Astrocyte (in vitro differentiated cells and primary cell): Measurements from ENCODE around the gene MCL1. TPM values are rescaled to one million over a fixed set of nuclear protein-coding genes. Genes with fewer than 3 reads are reported as not detected.

Experiments used
- DNase-seq: peaks from one replicate; pipeline ENCODE4 v3.0.0-alpha.2; 2010; ENCODE audit warnings: low read depth
- FAIRE-seq: peaks from 2 replicates; lab custom pipeline; 2011; peaks lifted over from hg19 to GRCh38; lab: Jason Lieb, UNC
- H2AFZ ChIP-seq: 2 replicates; pipeline ENCODE4 v1.6.0; 2012; ENCODE audit warnings: low read depth, low read length, inconsistent platforms
- H3K27ac ChIP-seq: 2 replicates; pipeline ENCODE4 v1.5.1; 2011; ENCODE audit warnings: low read depth, low read length, inconsistent platforms
- H3K27me3 ChIP-seq: 2 replicates; pipeline ENCODE4 v1.6.0; 2011; ENCODE audit warnings: low read length, inconsistent platforms; ENCODE audit not compliant: insufficient read depth
- H3K36me3 ChIP-seq: 2 replicates; pipeline ENCODE4 v1.5.1; 2011; ENCODE audit warnings: low read length, inconsistent platforms; ENCODE audit not compliant: insufficient read depth
- H3K4me1 ChIP-seq: 2 replicates; pipeline ENCODE4 v1.5.1; 2011; ENCODE audit warnings: low read length, inconsistent platforms; ENCODE audit not compliant: insufficient read depth
- H3K4me2 ChIP-seq: 2 replicates; pipeline ENCODE4 v1.6.0; 2012; ENCODE audit warnings: low read length, inconsistent platforms
- H3K4me3 ChIP-seq: 2 replicates; pipeline ENCODE4 v1.5.1; 2011; ENCODE audit warnings: low read depth, mild to moderate bottlenecking, low read length, inconsistent platforms; ENCODE audit not compliant: insufficient read depth
- H3K79me2 ChIP-seq: 2 replicates; pipeline ENCODE4 v1.6.0; 2012; ENCODE audit warnings: mild to moderate bottlenecking, low read length, inconsistent platforms; ENCODE audit not compliant: insufficient read depth
- H3K9ac ChIP-seq: 2 replicates; pipeline ENCODE4 v1.6.0; 2012; ENCODE audit warnings: mild to moderate bottlenecking, low read length, inconsistent platforms
- H3K9me3 ChIP-seq: 2 replicates; pipeline ENCODE4 v1.5.1; 2012; ENCODE audit warnings: low read depth, mild to moderate bottlenecking, low read length, inconsistent platforms; ENCODE audit not compliant: insufficient read depth
- H4K20me1 ChIP-seq: 2 replicates; pipeline ENCODE4 v1.6.0; 2012; ENCODE audit warnings: low read length, inconsistent platforms; ENCODE audit not compliant: insufficient read depth
- H3K27ac Mint-ChIP-seq: one replicate; pipeline ENCODE4 v1.8.0; 2021; ENCODE audit warnings: mild to moderate bottlenecking, mixed read lengths; ENCODE audit not compliant: unreplicated experiment
- H3K27me3 Mint-ChIP-seq: one replicate; pipeline ENCODE4 v1.8.0; 2021; ENCODE audit warnings: low read depth, mixed read lengths; ENCODE audit not compliant: unreplicated experiment
- H3K36me3 Mint-ChIP-seq: one replicate; pipeline ENCODE4 v1.8.0; 2021; ENCODE audit warnings: low read depth, mixed read lengths; ENCODE audit not compliant: unreplicated experiment
- H3K4me1 Mint-ChIP-seq: one replicate; pipeline ENCODE4 v1.8.0; 2021; ENCODE audit warnings: low read depth, mixed read lengths; ENCODE audit not compliant: unreplicated experiment
- H3K4me3 Mint-ChIP-seq: one replicate; pipeline ENCODE4 v1.8.0; 2021; ENCODE audit warnings: mild to moderate bottlenecking, moderate library complexity, mixed read lengths; ENCODE audit not compliant: unreplicated experiment
- H3K9me3 Mint-ChIP-seq: one replicate; pipeline ENCODE4 v1.8.0; 2021; ENCODE audit warnings: mild to moderate bottlenecking, mixed read lengths; ENCODE audit not compliant: unreplicated experiment
- CTCF ChIP-seq: IDR thresholded peaks from 2 replicates; pipeline ENCODE4 v1.5.1; 2011; ENCODE audit warnings: low read depth, mild to moderate bottlenecking, inconsistent platforms, low read length, moderate library complexity; ENCODE audit not compliant: insufficient read depth
- EZH2 ChIP-seq: IDR thresholded peaks from 2 replicates; pipeline ENCODE4 v1.6.1; 2012; ENCODE audit warnings: mild to moderate bottlenecking, low read length, inconsistent platforms; ENCODE audit not compliant: insufficient read depth
- total RNA-seq: library from RNA; stranded (reverse); gene quantifications from 2 replicates; pipeline ENCODE4 v1.2.1, GENCODE V29; 2021

The MCL1 gene
- total RNA-seq, 1 donor from 2014 or later, result 210 TPM

DNA sequence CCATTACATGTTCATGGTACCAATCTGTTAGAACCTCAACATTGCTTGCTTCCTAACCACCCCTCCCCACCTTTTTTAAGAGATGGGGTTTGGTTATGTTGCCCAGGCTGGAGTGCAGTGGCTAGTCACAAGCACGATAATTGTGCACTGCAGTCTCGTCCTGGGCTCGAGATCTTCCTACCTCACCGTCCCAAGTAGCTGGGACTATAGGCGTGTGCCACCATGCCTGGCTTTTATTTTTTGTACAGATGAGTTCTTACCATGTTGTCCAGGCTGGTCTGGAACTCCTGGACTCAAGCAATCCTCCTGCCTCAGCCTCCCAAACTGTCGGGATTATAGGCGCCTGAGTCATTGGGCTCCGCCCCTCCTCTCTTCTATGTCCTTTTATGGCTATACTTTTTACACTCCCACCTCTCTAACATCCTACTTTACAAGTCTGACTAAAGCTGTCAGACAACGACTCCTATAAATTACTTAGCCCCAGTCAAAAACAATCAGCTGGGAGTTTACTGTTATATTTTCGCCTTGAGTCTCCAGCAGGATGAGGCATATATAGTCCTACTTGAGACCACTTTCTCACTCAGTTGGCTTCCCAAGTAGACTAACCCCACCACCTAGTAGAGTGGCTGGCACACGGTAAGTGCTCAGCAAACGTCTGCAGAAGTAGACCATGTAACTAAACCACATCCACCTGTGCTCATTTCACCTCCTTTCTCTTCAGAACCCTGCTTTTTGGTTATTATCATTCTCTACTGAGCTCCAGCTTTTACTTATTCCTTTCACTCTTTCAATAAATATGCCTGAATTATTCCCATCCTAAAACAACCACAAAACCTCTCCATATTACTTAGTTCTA, 36.2 kb upstream of the MCL1 start:
- Mint-ChIP-seq H3K4me3 (no peak overlapping the region), H3K4me1 (peaks cover 29% of the 10 kb centered on the region), H3K36me3 (peaks cover 9% of the 10 kb centered on the region), H3K27me3 (no peaks in the 10 kb centered on the region), H3K9me3 (no peaks in the 10 kb centered on the region), H3K27ac (no peak overlapping the region)
- DNase-seq (no peak), FAIRE-seq (no peak)
- H2AFZ ChIP-seq, result no peak overlapping the region
- peaks cover 5% of the 10 kb centered on the region for H4K20me1 ChIP-seq
- H3K36me3 ChIP-seq, result peaks cover 10% of the 10 kb centered on the region
- no peaks in the 10 kb centered on the region for H3K9me3 ChIP-seq
- H3K4me3 ChIP-seq, result no peak overlapping the region
- no peaks in the 10 kb centered on the region for H3K27me3 ChIP-seq
- TF ChIP-seq EZH2, result no peak
- no peak for TF ChIP-seq CTCF
- H3K27ac ChIP-seq, result no peak overlapping the region
- H3K9ac ChIP-seq, result no peak overlapping the region
- peaks cover under 1% of the 10 kb centered on the region for H3K79me2 ChIP-seq
- peaks cover 46% of the 10 kb centered on the region for H3K4me1 ChIP-seq
- H3K4me2 ChIP-seq, result no peak overlapping the region

DNA sequence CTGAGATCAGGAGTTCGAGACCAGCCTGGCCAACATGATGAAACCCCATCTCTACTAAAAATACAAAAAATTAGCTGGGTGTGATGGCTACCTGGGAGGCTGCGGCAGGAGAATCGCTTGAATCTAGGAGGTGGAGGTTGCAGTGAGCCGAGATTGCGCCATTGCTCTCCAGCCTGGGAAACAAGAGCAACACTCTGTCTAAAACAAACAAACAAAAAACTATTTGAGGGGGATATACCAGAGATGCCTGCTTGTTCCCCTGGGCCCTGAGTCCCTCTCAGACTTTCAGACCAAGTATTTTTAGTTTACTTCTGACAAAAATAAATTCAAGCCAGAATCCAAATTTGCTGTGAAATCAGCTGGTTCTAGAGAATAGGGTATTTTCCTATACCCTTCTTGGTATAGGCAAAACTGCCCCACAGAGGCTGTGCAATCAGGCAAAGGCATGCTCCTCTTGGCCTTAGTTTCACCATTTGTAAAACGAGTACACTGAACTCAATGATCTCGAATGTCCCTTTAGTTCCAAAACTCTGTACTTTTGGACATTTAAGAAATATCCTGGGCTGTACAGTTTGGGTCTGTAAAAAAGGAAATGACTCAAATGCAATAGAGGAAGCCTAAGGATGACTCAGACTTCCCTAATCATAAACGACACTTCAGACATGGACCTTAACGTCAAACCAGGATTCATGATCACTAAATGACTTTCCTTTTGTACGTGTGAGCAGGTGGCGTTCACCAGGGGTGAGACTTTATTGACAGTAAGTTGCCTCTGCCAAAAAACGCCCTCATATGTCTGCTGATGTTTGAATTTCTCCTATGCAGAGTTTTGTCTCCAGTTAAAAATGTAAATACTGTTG, 33.9 kb upstream of the MCL1 start:
- Histone ChIP-seq H3K27me3 (no peaks in the 10 kb centered on the region), H3K27ac (peak overlapping the region; percentile 84), H4K20me1 (no peaks in the 10 kb centered on the region), H3K4me1 (peaks cover 36% of the 10 kb centered on the region), H3K4me3 (no peak overlapping the region), H3K4me2 (peak overlapping the region; percentile 66), H3K9me3 (no peaks in the 10 kb centered on the region), H3K9ac (peak overlapping the region; percentile 61), H3K79me2 (peaks cover 2% of the 10 kb centered on the region), H2AFZ (no peak overlapping the region), H3K36me3 (peaks cover 6% of the 10 kb centered on the region)
- Mint-ChIP-seq H3K36me3 (peaks cover 4% of the 10 kb centered on the region), H3K9me3 (no peaks in the 10 kb centered on the region), H3K27ac (peak overlapping the region; percentile 91), H3K4me1 (peaks cover 30% of the 10 kb centered on the region), H3K27me3 (no peaks in the 10 kb centered on the region), H3K4me3 (peak overlapping the region; percentile 24)
- DNase-seq, result peak; percentile 94
- TF ChIP-seq CTCF (no peak), EZH2 (no peak)
- peak; percentile 39 for FAIRE-seq
